Heart right ventricle (tissue), 16 donors: ENCODE measurements around the gene TMEM234. TPM values are rescaled to one million over a fixed set of nuclear protein-coding genes. Genes with fewer than 3 reads are reported as not detected.

Experiments
- ATAC-seq, 8 donors: fragments of 200-7000 bp; cut with Tn5 transposase; one replicate each; pipeline ENCODE4 v1.9.1; 2020; ENCODE audit warnings: mild to moderate bottlenecking in 8 of 8, moderate library complexity in 8 of 8, moderate number of reproducible peaks in 1 of 8
- DNase-seq, 2 donors: peaks; one replicate each; pipeline ENCODE4 v3.0.0-alpha.2; 2020
- H3K27ac ChIP-seq, 10 donors: fragments of 200-600 bp; sonication (generic) in 2 of 10; one replicate each; pipeline versions ENCODE4 v1.5.0 to v1.8.0; 2020 to 2022; ENCODE audit warnings: mild to moderate bottlenecking in 3 of 10
- H3K27me3 ChIP-seq, 7 donors: fragments of 200-600 bp; one replicate each; pipeline ENCODE4 v1.8.0; 2021 to 2022; ENCODE audit warnings: mild to moderate bottlenecking in 2 of 7
- H3K36me3 ChIP-seq, 9 donors: fragments of 200-600 bp; sonication (generic) in 1 of 9; one replicate each; pipeline versions ENCODE4 v1.5.0 to v1.8.0; 2020 to 2022; ENCODE audit warnings: mild to moderate bottlenecking in 2 of 9
- H3K4me1 ChIP-seq, 9 donors: fragments of 200-600 bp; sonication (generic) in 1 of 9; one replicate each; pipeline versions ENCODE4 v1.5.0 to v1.8.0; 2020 to 2022; ENCODE audit warnings: mild to moderate bottlenecking in 4 of 9
- H3K4me3 ChIP-seq, 10 donors: fragments of 200-600 bp; sonication (generic) in 2 of 10; one replicate each; pipeline versions ENCODE4 v1.5.0 to v1.8.0; 2020 to 2022; ENCODE audit warnings: mild to moderate bottlenecking in 7 of 10, moderate library complexity in 2 of 10
- H3K9me3 ChIP-seq, 11 donors: fragments of 200-600 bp in 10 of 11; sonication (generic) in 2 of 11; one replicate each; pipeline versions ENCODE4 v1.5.0 to v1.8.0; 2013 to 2022; ENCODE audit warnings: mild to moderate bottlenecking in 2 of 11, control low read depth in 1 of 11, moderate library complexity in 1 of 11
- CTCF ChIP-seq, 9 donors: fragments of 200-600 bp; sonication (generic) in 2 of 9; IDR thresholded peaks; one replicate each; pipeline versions ENCODE4 v1.5.0 to v1.8.0; 2021 to 2022; ENCODE audit warnings: antibody characterized with exemption in 9 of 9, mild to moderate bottlenecking in 5 of 9, moderate library complexity in 1 of 9
- WGBS, 2 donors: extraction: QIAGEN DNeasy Blood & Tissue Kit; methylation state at CpG; one replicate each; pipeline ENCODE4 v1.1.7; 2013; ENCODE audit warnings: inconsistent platforms in 1 of 2; 5-methylcytosine and 5-hydroxymethylcytosine counted together
- intact Hi-C, 10 donors: fragments of 100-400 bp; cut with DNase I; formaldehyde crosslinking; loops; one replicate each; pipeline versions ENCODE4 v1.11.1 to v1.14.2; 2022
- polyA plus RNA-seq, 2 donors: library from polyadenylated mRNA; stranded (reverse); fragments of 200-250 nt; gene quantifications; one replicate each; pipeline ENCODE4 v1.2.3, GENCODE V29; 2013
- total RNA-seq, 10 donors: library from RNA; stranded (reverse); fragmentation: NEBNext Ultra II Directional in 3 of 10; extraction: Animal tissue kit (Norgen Biotek cat#: 25700) in 3 of 10; gene quantifications; one replicate each; pipeline versions ENCODE4 v1.2.1 to v1.2.4, GENCODE V29; 2021 to 2023
- donor health status: Arrhythmogenic right ventricular cardiomyopathy.
- donor health status: ischemic (EF 13 %, LVEDD 7.1; RV severe dilation, severe dysfunction).
- donor health status: healthy with polysubstance abuse.
- donor health status: DM: no; HTN: yes; CAD: no.
- donor health status: DM: no; HTN: no; CAD: no.
- donor health status: ischemic (EF 25% LVEDD 6.9; RV normal size, moderate dysfunction).
- donor health status: ischemic (EF 25% LVEDD 5.7; RV mildly dilated, moderate dysfunction).
- donor health status: healthy.
- donor health status: DM: yes; HTN: yes; CAD: no.
- donor health status: Ischemic cardiomyopathy.
- donor health status: ischemic (EF 35%, LVEDD 5.7; RV mildly dilated, moderate dysfunction).
- donor health status: nonischemic (EF 11% LVEDD 7.7; RV severe dilation, severe dysfunction).
- donor health status: DM: yes; HTN: yes; CAD: no.
- donor health status: PGD.
- donor health status: ischemic (EF 29% LVEDD 5.4; RV normal size, mild dysfunction).
- donor health status: nonischemic (EF 23%, LVEDD 6.1; RV moderate dilation, normal function).

The TMEM234 gene
- total and polyA plus RNA-seq, 12 donors = 8.1 to 19.6 (median 11.3) TPM

DNA sequence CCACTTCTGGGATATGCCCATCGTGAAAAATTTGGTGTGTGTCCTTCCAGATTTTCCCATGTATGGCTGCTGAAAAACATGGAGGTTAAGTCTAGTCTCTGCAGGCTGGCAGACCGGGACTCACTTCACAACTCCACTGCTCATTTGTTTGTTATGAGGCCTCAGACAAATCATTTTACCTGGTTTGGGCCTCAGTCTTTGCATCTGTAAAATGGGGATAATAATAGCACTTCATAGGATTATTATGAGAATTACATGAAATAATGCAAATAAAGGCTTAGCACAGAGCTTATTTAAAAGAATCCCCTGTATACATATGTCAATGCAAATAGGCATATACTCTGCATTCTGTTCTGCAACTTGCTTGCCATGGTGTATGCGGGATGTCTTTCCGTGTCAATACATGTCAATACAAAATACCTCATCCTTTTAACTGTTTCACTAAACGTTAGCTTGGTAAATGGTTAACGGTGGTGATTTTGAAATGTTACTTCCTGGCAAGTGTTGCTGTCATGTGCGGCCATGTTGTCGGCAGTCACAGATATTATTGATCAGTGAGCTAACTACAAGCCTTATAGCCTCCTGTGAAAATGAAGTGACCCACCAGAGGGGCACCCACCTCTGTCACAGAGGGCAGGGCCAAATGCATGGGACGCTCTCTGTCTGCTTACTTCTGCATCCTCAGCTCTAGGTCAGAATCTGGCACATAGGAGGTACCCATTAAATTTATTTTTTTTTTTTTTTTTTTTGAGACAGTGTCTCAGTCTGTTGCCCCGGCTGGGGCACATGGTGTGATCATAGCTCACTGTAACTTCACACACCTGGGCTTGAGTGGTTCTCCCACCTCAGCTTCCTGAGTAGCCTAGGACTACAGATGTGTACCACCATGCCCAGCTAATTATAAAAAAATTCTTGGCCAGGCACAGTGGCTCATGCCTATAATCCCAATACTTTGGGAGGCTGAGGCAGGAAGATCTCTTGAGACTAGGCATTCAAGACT lies 33.2 kb upstream of the TMEM234 start:
- TF ChIP-seq CTCF (IDR thresholded peaks at IDR 0.05) = no peak
- ATAC-seq = no peak
- Histone ChIP-seq H3K36me3 (no peaks in the 10 kb centered on the region), H3K27ac (peak overlapping the region in 1 of 10 donors; percentile 92), H3K27me3 (peaks cover 0 to 6% (median 0%) of the 10 kb centered on the region in 7 donors), H3K4me3 (peak overlapping the region in 1 of 10 donors; percentile 54), H3K4me1 (peaks cover 4 to 31% (median 26%) of the 10 kb centered on the region in 9 donors), H3K9me3 (no peaks in the 10 kb centered on the region)
- no peak for DNase-seq
- WGBS, 2 donors = 92 to 93% methylated on average over 10 of the region's 10 CpGs
- intact Hi-C loops = no loop called here

DNA sequence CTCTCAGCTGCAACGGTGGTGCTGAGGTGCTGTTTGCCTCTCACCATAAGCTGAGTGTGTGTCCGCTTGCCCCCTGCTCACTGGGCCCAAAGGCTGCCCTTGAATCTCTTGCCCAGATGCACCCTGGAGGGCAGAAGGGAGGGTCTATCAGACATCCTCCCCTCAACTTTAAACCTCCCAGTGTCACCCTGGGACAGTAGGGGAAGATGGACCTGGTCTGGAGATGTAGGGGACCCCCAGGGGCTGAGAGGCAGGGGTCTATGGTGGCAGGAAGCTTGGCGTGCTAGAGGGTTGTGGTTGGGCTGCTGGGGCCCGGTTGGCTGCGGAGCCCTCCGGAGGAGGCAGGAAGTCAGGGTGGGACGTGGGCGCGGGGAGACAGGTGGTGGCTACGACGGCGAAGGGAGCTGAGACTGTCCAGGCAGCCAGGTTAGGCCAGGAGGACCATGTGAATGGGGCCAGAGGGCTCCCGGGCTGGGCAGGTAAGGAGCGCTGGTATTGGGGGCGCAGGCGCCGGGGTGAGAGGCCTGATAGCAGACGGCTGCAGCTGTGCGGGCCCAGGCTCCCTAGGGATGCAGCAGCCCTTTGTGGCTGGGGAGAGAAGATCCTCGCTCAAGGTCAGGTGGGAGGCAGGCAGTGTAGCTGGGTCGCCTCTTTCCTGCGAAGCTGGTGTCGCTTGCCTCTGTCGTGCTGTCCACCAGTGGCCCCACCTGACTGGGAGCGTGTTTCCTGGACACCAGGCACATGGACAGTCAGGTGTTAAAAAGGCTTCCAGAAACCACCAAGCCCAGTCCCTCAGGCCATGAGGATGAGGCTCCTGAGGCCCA lies 29.0 kb upstream of the TMEM234 start, which contains the start of gene LCK:
LCK (plus strand) TSS at position 373 of the 824 bp plus-strand sequence. CDS start 23,065 bp downstream, outside the sequence.
- Histone ChIP-seq H3K9me3 (no peaks in the 10 kb centered on the region), H3K27me3 (no peaks in the 10 kb centered on the region), H3K4me3 (peak within 1 kb of the TSS in 1 of 10 donors; percentile 54), H3K4me1 (peaks cover 8 to 74% (median 66%) of the 10 kb centered on the region in 9 donors), H3K27ac (peak within 1 kb of the TSS; percentile 51 to 94 (median 89)), H3K36me3 (no peaks in the 10 kb centered on the region)
- ATAC-seq (no peak), DNase-seq (peak in 1 of 2 donors; percentile 20)
- WGBS, 2 donors = 70 to 72% methylated on average over 25 of the region's 25 CpGs
- intact Hi-C loops = no loop called here
- TF ChIP-seq CTCF (IDR thresholded peaks at IDR 0.05) = no peak

DNA sequence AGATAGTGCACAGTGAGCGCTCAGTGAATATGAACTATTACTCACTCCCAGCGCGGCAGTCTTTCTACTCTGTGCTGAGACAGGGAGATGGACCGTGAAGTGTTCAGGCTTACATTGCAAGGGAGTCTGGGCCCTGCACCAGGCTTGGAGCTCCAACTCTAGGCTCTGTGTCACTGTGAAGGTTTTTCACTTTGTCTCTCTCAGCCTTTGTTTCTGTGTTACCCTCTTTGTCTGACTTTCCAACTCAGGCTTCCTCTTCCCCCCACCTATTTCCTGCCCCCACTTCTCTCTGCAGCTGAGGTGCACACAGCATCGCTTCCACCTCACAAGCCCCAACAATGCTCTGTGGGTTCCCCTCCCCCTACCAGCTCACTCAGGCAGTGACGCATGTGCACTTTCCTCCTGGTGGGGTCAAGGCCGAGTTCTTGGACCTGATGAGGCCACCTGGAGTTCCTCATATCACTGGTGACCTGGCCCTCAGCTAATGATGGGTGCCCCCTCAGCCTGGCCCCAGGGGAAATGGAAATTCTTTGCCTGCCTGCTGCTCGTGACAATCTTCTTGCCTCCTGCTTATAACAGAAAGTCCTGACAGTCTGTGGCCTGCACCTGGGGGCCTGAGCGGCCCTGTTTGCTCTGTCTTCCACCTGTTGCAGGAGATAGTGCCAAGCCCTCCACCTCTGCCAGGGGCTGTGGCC lies 27.8 kb upstream of the TMEM234 start:
- no peak for TF ChIP-seq CTCF (IDR thresholded peaks at IDR 0.05)
- WGBS, 2 donors = 59 to 66% methylated on average over 9 of the region's 9 CpGs
- Histone ChIP-seq H3K4me1 (peaks cover 8 to 83% (median 73%) of the 10 kb centered on the region in 9 donors), H3K9me3 (no peaks in the 10 kb centered on the region), H3K4me3 (peak overlapping the region in 4 of 10 donors; percentile 2 to 54 (median 12)), H3K36me3 (no peaks in the 10 kb centered on the region), H3K27ac (peak overlapping the region; percentile 66 to 94 (median 92)), H3K27me3 (no peaks in the 10 kb centered on the region)
- intact Hi-C loops = loop anchor here in 3 of 10 donors (2.0 to 10.0 kb wide), 3 partner anchors 41 to 45 kb away; partner anchors contain the start of gene HDAC1 (in 2 of the 3)
- ATAC-seq (peak; percentile 49 to 81 (median 72)), DNase-seq (peak; percentile 35 to 87)
